ENCODE measurements around the gene NPHP4.
A peak's percentile ranks its signal among the peaks of the same experiment; 100 is the strongest.

DNA sequence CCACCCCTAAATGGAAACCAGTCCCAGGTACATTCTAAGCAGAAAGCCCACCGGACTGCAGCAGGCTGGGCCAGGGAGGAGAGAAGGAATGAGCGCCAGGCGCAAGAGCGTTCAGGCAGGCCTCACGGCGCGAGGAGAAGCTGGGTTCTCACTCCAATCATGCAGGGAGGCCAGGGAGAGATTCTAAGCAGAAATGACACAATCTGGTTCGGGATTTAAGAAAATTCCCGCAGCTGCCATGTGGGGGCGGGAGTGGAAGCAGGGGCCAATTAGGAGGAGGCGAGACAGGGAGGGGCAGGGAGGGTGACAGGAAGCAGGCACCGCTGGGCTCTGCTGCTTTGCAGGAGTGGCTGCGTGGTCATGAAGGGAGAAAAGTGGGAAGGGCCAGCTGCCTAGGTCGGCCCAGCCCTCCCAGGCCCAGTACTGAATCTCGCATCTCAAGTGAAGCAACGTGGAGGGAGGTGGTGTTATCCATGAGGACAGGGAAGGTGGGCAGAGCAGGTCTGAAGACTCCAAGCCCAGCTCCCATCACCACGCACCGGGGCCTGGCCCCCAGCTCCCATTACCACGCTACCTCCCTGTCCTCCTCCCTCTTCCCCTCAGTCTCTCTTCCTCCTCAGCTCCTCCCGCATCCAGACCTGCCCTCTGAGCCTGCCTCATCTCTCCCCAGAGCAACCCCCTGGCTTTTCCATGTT lies 11.8 kb downstream of the NPHP4 start:
- TF ChIP-seq, protein P1, sequence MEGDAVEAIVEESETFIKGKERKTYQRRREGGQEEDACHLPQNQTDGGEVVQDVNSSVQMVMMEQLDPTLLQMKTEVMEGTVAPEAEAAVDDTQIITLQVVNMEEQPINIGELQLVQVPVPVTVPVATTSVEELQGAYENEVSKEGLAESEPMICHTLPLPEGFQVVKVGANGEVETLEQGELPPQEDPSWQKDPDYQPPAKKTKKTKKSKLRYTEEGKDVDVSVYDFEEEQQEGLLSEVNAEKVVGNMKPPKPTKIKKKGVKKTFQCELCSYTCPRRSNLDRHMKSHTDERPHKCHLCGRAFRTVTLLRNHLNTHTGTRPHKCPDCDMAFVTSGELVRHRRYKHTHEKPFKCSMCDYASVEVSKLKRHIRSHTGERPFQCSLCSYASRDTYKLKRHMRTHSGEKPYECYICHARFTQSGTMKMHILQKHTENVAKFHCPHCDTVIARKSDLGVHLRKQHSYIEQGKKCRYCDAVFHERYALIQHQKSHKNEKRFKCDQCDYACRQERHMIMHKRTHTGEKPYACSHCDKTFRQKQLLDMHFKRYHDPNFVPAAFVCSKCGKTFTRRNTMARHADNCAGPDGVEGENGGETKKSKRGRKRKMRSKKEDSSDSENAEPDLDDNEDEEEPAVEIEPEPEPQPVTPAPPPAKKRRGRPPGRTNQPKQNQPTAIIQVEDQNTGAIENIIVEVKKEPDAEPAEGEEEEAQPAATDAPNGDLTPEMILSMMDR (IDR thresholded peaks at IDR 0.05 in 4 of 5, conservative IDR thresholded peaks at IDR 0.05 in 1 of 5): peak in 1 of 5 experiments; percentile 13
- no peak for TF ChIP-seq POLR2A (IDR thresholded peaks at IDR 0.05)
